ENCODE measurements around the gene ZMIZ1.

ZMIZ1 gene

DNA sequence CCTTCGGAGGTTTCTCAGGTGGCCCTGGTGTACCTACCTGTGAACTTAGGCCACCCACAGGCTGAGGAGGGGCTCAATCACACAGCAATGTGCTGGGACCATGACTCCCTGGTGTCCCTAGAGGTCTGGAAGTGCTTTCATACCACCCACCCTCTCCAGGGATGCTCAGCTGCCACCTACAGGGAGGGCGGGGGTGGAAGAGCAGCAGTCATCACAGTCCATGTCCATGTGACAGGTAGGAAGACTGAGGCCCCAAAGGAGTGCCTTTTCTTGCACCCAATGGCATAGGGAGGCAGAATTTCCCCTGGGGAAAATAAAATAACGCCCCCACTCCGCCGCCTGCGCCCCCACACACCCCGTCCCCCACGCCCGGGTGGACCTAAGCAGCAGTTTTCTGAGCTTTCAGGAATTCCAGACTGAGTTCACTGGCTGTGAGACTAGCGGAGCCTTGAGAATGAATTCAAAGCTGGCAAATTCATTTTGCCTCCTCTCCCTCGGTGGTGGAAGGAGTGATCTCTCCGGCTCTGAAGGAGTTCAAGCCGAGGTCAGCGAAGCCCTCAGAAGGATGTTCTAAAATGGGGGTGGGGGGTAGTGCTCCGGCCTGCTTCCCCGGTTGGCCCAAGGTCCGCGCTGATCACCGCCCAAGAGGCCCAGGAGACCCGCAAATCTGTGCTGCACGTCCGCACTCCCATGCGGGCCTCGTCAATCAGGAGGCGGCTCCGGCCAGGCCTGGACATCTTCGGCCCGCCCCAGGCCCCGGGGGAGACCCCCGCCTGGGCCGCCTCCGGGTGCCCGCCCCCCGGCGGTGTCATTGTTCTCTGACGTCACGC, 2.1 kb upstream of the ZMIZ1 start:
- CTCF ChIA-PET = interaction anchor here (0.7 to 3.9 kb wide), 4 partner anchors 85 to 129 kb away, joined by 3 to 19 read pairs (median 5); no protein-coding TSS in a partner anchor
- Histone ChIP-seq H3K36me3 (ENCODE audit: control insufficient read depth in 2 of 2, insufficient read depth in 1 of 2, low read length in 2 of 2) (no peaks in the 10 kb centered on the region), H3K4me3 (ENCODE audit: low read depth, low read length) (peak overlapping the region; percentile 35), H3K9me3 (ENCODE audit: control insufficient read depth, insufficient read depth, low read depth, low read length) (no peaks in the 10 kb centered on the region), H3K27ac (ENCODE audit: extremely low read depth, low read depth, low read length) (peak overlapping the region; percentile 35; the same call in 1 of the 2 replicates), H3K4me1 (ENCODE audit: control insufficient read depth, insufficient read depth, low read length) (peaks cover 7% of the 10 kb centered on the region)
- POLR2A ChIA-PET = interaction anchor here (0.6 to 1.2 kb wide), 5 partner anchors 12 to 161 kb away, joined by 3 to 7 read pairs (median 4); no protein-coding TSS in a partner anchor
- peak; percentile 82 for TF ChIP-seq ZNF423 (tag by site-specific recombination; IDR thresholded peaks at IDR 0.05)
- TF ChIP-seq ZNF510 (tag by site-specific recombination; IDR thresholded peaks at IDR 0.05; ENCODE audit: insufficient replicate concordance) = no peak
- no peak for TF ChIP-seq ZNF626 (tag by site-specific recombination; IDR thresholded peaks at IDR 0.05)
- TF ChIP-seq KLF16 (tag by site-specific recombination; IDR thresholded peaks at IDR 0.05) = no peak
- TF ChIP-seq SALL2 (tag by site-specific recombination; IDR thresholded peaks at IDR 0.05; ENCODE audit: borderline replicate concordance) = no peak
- TF ChIP-seq ZNF266 (tag by site-specific recombination; IDR thresholded peaks at IDR 0.05; ENCODE audit: low read depth) = no peak
- TF ChIP-seq, protein P1, sequence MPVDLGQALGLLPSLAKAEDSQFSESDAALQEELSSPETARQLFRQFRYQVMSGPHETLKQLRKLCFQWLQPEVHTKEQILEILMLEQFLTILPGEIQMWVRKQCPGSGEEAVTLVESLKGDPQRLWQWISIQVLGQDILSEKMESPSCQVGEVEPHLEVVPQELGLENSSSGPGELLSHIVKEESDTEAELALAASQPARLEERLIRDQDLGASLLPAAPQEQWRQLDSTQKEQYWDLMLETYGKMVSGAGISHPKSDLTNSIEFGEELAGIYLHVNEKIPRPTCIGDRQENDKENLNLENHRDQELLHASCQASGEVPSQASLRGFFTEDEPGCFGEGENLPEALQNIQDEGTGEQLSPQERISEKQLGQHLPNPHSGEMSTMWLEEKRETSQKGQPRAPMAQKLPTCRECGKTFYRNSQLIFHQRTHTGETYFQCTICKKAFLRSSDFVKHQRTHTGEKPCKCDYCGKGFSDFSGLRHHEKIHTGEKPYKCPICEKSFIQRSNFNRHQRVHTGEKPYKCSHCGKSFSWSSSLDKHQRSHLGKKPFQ (tag by site-specific recombination; IDR thresholded peaks at IDR 0.05) = no peak
- no peak for TF ChIP-seq ZSCAN16 (tag by site-specific recombination; IDR thresholded peaks at IDR 0.05)
- TF ChIP-seq, protein P2, sequence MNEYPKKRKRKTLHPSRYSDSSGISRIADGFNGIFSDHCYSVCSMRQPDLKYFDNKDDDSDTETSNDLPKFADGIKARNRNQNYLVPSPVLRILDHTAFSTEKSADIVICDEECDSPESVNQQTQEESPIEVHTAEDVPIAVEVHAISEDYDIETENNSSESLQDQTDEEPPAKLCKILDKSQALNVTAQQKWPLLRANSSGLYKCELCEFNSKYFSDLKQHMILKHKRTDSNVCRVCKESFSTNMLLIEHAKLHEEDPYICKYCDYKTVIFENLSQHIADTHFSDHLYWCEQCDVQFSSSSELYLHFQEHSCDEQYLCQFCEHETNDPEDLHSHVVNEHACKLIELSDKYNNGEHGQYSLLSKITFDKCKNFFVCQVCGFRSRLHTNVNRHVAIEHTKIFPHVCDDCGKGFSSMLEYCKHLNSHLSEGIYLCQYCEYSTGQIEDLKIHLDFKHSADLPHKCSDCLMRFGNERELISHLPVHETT (tag by site-specific recombination; IDR thresholded peaks at IDR 0.05) = no peak
- TF ChIP-seq, protein P3, sequence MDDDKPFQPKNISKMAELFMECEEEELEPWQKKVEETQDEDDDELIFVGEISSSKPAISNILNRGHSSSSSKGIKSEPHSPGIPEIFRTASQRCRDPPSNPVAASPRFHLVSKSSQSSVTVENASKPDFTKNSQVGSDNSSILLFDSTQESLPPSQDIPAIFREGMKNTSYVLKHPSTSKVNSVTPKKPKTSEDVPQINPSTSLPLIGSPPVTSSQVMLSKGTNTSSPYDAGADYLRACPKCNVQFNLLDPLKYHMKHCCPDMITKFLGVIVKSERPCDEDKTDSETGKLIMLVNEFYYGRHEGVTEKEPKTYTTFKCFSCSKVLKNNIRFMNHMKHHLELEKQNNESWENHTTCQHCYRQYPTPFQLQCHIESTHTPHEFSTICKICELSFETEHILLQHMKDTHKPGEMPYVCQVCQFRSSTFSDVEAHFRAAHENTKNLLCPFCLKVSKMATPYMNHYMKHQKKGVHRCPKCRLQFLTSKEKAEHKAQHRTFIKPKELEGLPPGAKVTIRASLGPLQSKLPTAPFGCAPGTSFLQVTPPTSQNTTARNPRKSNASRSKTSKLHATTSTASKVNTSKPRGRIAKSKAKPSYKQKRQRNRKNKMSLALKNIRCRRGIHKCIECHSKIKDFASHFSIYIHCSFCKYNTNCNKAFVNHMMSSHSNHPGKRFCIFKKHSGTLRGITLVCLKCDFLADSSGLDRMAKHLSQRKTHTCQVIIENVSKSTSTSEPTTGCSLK (tag by site-specific recombination; IDR thresholded peaks at IDR 0.05) = no peak
- TF ChIP-seq, protein P4, sequence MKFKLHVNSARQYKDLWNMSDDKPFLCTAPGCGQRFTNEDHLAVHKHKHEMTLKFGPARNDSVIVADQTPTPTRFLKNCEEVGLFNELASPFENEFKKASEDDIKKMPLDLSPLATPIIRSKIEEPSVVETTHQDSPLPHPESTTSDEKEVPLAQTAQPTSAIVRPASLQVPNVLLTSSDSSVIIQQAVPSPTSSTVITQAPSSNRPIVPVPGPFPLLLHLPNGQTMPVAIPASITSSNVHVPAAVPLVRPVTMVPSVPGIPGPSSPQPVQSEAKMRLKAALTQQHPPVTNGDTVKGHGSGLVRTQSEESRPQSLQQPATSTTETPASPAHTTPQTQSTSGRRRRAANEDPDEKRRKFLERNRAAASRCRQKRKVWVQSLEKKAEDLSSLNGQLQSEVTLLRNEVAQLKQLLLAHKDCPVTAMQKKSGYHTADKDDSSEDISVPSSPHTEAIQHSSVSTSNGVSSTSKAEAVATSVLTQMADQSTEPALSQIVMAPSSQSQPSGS (tag by site-specific recombination; IDR thresholded peaks at IDR 0.05; ENCODE audit: low read depth) = 0 out of 2 replicates have a peak, but pooled peaks have one; percentile 4
- TF ChIP-seq REPIN1 (tag by site-specific recombination; IDR thresholded peaks at IDR 0.05; ENCODE audit: low read depth) = no peak
- TF ChIP-seq BCL11A (tag by site-specific recombination; IDR thresholded peaks at IDR 0.05; ENCODE audit: low read depth) = no peak
- peak; percentile 94 for TF ChIP-seq EGR2 (tag by site-specific recombination; IDR thresholded peaks at IDR 0.05; ENCODE audit: low read depth)
- no peak for TF ChIP-seq ZSCAN30 (tag by site-specific recombination; IDR thresholded peaks at IDR 0.05)
- no peak for TF ChIP-seq ZNF155 (tag by site-specific recombination; IDR thresholded peaks at IDR 0.05)
- TF ChIP-seq ZBTB21 (tag by site-specific recombination; IDR thresholded peaks at IDR 0.05) = peak; percentile 42; the same call in 1 of the 2 replicates
- no peak for TF ChIP-seq GLI4 (tag by site-specific recombination; IDR thresholded peaks at IDR 0.05)
- peak; percentile 51; the same call in 1 of the 2 replicates for TF ChIP-seq ZNF600 (tag by site-specific recombination; IDR thresholded peaks at IDR 0.05)
- TF ChIP-seq ZNF596 (tag by site-specific recombination; IDR thresholded peaks at IDR 0.05) = no peak
- no peak for TF ChIP-seq ZBTB1 (tag by site-specific recombination; IDR thresholded peaks at IDR 0.05)
- peak; percentile 95 for TF ChIP-seq CTCF (tag by site-specific recombination; IDR thresholded peaks at IDR 0.05)
- TF ChIP-seq ZBTB6 (tag by site-specific recombination; IDR thresholded peaks at IDR 0.05) = no peak
- TF ChIP-seq SP2 (tag by site-specific recombination; IDR thresholded peaks at IDR 0.05) = peak; percentile 66
- TF ChIP-seq ZNF747 (tag by site-specific recombination; IDR thresholded peaks at IDR 0.05) = no peak
- no peak for TF ChIP-seq ZNF555 (tag by site-specific recombination; conservative IDR thresholded peaks at IDR 0.05)
- no peak for TF ChIP-seq SCRT1 (tag by site-specific recombination; IDR thresholded peaks at IDR 0.05; ENCODE audit: borderline replicate concordance)
- TF ChIP-seq ZNF354C (tag by site-specific recombination; IDR thresholded peaks at IDR 0.05; ENCODE audit: borderline replicate concordance, low read depth) = no peak

All from HEK293 (cell line).